Measurements from ENCODE around the gene TRH. TPM values are rescaled to one million over a fixed set of nuclear protein-coding genes. Genes with fewer than 3 reads are reported as not detected.

Gene TRH
- total RNA-seq, 1 experiment from 2014 or later = 0.22 TPM

DNA sequence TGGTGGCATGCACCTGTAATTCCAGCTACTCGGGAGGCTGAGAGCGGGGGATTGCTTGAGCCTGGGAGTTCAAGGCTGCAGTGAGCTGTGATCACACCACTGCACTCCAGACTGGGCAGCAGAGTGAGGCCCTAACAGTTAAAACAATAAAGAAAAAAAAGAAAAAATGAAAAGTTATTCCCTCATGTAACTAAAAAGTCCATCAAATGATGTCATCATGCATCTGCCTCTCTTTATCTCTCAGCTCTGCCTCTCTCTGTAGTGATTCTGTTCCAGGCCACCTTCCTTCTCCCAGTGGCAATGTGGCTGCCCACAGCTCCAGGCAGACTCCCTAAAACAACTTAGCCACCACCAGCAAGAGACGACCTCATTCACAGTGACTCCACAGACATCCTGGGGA, 31.5 kb upstream of the TRH start (continued):
- TF ChIP-seq GABPB1 (CRISPR knock-in tag; IDR thresholded peaks at IDR 0.05) = no peak
- TF ChIP-seq FOXJ3 (CRISPR knock-in tag; IDR thresholded peaks at IDR 0.05; ENCODE audit: borderline replicate concordance) = no peak
- no peak for TF ChIP-seq ZNF423 (CRISPR knock-in tag; IDR thresholded peaks at IDR 0.05)
- no peak for TF ChIP-seq ZNF317 (CRISPR knock-in tag; IDR thresholded peaks at IDR 0.05; ENCODE audit: borderline replicate concordance, low read depth)
- no peak for TF ChIP-seq PRRX2 (CRISPR knock-in tag; IDR thresholded peaks at IDR 0.05)
- TF ChIP-seq, protein P1, sequence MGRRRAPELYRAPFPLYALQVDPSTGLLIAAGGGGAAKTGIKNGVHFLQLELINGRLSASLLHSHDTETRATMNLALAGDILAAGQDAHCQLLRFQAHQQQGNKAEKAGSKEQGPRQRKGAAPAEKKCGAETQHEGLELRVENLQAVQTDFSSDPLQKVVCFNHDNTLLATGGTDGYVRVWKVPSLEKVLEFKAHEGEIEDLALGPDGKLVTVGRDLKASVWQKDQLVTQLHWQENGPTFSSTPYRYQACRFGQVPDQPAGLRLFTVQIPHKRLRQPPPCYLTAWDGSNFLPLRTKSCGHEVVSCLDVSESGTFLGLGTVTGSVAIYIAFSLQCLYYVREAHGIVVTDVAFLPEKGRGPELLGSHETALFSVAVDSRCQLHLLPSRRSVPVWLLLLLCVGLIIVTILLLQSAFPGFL (CRISPR knock-in tag; IDR thresholded peaks at IDR 0.05; ENCODE audit: borderline replicate concordance) = no peak

DNA sequence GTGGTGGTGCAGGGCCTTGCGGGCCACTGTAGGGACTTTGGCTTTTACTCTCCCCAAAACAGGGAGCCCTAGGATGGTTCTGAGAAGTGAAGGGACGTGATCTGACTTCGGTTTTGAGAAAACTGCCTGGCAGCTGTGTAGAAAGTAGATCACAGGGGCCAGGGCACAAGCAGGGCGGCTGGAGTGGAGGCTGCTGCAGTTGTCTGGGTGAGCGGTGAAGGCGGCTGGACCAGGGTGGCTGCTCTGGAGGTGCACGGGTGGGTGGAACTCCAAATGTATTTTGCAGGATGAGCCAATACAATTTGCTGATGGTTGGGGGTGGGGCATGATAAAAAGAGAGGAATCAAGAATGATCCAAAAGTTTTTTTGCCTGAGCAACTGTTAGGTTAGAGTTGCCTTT, 29.8 kb upstream of the TRH start:
- ChIA-PET POLR2A (no interaction called here), CTCF (interaction anchor here (3.8 to 3.9 kb wide), 4 partner anchors 29 to 317 kb away, joined by 32 to 134 read pairs (median 60); partner anchors contain the start of gene TRH)
- Mint-ChIP-seq H3K27me3 (ENCODE audit: low read depth) (peaks cover 13% of the 10 kb centered on the region), H3K9me3 (peaks cover 10% of the 10 kb centered on the region), H3K4me1 (peaks cover 2% of the 10 kb centered on the region; the same call in 1 of the 2 replicates), H3K36me3 (no peaks in the 10 kb centered on the region), H3K4me3 (no peak overlapping the region), H3K27ac (no peak overlapping the region)
- DNase-seq (ENCODE audit: low spot score) = no peak
- no peak for ATAC-seq
- TF ChIP-seq, protein P2, sequence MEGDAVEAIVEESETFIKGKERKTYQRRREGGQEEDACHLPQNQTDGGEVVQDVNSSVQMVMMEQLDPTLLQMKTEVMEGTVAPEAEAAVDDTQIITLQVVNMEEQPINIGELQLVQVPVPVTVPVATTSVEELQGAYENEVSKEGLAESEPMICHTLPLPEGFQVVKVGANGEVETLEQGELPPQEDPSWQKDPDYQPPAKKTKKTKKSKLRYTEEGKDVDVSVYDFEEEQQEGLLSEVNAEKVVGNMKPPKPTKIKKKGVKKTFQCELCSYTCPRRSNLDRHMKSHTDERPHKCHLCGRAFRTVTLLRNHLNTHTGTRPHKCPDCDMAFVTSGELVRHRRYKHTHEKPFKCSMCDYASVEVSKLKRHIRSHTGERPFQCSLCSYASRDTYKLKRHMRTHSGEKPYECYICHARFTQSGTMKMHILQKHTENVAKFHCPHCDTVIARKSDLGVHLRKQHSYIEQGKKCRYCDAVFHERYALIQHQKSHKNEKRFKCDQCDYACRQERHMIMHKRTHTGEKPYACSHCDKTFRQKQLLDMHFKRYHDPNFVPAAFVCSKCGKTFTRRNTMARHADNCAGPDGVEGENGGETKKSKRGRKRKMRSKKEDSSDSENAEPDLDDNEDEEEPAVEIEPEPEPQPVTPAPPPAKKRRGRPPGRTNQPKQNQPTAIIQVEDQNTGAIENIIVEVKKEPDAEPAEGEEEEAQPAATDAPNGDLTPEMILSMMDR (IDR thresholded peaks at IDR 0.05) = no peak
- TF ChIP-seq ZBTB21 (CRISPR knock-in tag; IDR thresholded peaks at IDR 0.05; ENCODE audit: borderline replicate concordance) (no peak), ZNF121 (CRISPR knock-in tag; IDR thresholded peaks at IDR 0.05) (no peak), GTF2I (CRISPR knock-in tag; conservative IDR thresholded peaks at IDR 0.05) (no peak), NFATC4 (CRISPR knock-in tag; IDR thresholded peaks at IDR 0.05) (no peak), ESRRA (CRISPR knock-in tag; IDR thresholded peaks at IDR 0.05; ENCODE audit: borderline replicate concordance) (no peak), FOXK1 (CRISPR knock-in tag; IDR thresholded peaks at IDR 0.05) (no peak), TEAD4 (CRISPR knock-in tag; IDR thresholded peaks at IDR 0.05) (no peak), FOXP1 (CRISPR knock-in tag; IDR thresholded peaks at IDR 0.05; ENCODE audit: borderline replicate concordance) (no peak), SOX15 (CRISPR knock-in tag; IDR thresholded peaks at IDR 0.05) (no peak)
- TF ChIP-seq, protein P3, sequence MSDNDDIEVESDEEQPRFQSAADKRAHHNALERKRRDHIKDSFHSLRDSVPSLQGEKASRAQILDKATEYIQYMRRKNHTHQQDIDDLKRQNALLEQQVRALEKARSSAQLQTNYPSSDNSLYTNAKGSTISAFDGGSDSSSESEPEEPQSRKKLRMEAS (CRISPR knock-in tag; IDR thresholded peaks at IDR 0.05) = no peak
- TF ChIP-seq, protein P4, sequence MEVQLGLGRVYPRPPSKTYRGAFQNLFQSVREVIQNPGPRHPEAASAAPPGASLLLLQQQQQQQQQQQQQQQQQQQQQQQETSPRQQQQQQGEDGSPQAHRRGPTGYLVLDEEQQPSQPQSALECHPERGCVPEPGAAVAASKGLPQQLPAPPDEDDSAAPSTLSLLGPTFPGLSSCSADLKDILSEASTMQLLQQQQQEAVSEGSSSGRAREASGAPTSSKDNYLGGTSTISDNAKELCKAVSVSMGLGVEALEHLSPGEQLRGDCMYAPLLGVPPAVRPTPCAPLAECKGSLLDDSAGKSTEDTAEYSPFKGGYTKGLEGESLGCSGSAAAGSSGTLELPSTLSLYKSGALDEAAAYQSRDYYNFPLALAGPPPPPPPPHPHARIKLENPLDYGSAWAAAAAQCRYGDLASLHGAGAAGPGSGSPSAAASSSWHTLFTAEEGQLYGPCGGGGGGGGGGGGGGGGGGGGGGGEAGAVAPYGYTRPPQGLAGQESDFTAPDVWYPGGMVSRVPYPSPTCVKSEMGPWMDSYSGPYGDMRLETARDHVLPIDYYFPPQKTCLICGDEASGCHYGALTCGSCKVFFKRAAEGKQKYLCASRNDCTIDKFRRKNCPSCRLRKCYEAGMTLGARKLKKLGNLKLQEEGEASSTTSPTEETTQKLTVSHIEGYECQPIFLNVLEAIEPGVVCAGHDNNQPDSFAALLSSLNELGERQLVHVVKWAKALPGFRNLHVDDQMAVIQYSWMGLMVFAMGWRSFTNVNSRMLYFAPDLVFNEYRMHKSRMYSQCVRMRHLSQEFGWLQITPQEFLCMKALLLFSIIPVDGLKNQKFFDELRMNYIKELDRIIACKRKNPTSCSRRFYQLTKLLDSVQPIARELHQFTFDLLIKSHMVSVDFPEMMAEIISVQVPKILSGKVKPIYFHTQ (CRISPR knock-in tag; IDR thresholded peaks at IDR 0.05) = no peak
- TF ChIP-seq, protein P5, sequence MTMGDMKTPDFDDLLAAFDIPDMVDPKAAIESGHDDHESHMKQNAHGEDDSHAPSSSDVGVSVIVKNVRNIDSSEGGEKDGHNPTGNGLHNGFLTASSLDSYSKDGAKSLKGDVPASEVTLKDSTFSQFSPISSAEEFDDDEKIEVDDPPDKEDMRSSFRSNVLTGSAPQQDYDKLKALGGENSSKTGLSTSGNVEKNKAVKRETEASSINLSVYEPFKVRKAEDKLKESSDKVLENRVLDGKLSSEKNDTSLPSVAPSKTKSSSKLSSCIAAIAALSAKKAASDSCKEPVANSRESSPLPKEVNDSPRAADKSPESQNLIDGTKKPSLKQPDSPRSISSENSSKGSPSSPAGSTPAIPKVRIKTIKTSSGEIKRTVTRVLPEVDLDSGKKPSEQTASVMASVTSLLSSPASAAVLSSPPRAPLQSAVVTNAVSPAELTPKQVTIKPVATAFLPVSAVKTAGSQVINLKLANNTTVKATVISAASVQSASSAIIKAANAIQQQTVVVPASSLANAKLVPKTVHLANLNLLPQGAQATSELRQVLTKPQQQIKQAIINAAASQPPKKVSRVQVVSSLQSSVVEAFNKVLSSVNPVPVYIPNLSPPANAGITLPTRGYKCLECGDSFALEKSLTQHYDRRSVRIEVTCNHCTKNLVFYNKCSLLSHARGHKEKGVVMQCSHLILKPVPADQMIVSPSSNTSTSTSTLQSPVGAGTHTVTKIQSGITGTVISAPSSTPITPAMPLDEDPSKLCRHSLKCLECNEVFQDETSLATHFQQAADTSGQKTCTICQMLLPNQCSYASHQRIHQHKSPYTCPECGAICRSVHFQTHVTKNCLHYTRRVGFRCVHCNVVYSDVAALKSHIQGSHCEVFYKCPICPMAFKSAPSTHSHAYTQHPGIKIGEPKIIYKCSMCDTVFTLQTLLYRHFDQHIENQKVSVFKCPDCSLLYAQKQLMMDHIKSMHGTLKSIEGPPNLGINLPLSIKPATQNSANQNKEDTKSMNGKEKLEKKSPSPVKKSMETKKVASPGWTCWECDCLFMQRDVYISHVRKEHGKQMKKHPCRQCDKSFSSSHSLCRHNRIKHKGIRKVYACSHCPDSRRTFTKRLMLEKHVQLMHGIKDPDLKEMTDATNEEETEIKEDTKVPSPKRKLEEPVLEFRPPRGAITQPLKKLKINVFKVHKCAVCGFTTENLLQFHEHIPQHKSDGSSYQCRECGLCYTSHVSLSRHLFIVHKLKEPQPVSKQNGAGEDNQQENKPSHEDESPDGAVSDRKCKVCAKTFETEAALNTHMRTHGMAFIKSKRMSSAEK (CRISPR knock-in tag; IDR thresholded peaks at IDR 0.05; ENCODE audit: borderline replicate concordance) = no peak
- TF ChIP-seq, protein P6, sequence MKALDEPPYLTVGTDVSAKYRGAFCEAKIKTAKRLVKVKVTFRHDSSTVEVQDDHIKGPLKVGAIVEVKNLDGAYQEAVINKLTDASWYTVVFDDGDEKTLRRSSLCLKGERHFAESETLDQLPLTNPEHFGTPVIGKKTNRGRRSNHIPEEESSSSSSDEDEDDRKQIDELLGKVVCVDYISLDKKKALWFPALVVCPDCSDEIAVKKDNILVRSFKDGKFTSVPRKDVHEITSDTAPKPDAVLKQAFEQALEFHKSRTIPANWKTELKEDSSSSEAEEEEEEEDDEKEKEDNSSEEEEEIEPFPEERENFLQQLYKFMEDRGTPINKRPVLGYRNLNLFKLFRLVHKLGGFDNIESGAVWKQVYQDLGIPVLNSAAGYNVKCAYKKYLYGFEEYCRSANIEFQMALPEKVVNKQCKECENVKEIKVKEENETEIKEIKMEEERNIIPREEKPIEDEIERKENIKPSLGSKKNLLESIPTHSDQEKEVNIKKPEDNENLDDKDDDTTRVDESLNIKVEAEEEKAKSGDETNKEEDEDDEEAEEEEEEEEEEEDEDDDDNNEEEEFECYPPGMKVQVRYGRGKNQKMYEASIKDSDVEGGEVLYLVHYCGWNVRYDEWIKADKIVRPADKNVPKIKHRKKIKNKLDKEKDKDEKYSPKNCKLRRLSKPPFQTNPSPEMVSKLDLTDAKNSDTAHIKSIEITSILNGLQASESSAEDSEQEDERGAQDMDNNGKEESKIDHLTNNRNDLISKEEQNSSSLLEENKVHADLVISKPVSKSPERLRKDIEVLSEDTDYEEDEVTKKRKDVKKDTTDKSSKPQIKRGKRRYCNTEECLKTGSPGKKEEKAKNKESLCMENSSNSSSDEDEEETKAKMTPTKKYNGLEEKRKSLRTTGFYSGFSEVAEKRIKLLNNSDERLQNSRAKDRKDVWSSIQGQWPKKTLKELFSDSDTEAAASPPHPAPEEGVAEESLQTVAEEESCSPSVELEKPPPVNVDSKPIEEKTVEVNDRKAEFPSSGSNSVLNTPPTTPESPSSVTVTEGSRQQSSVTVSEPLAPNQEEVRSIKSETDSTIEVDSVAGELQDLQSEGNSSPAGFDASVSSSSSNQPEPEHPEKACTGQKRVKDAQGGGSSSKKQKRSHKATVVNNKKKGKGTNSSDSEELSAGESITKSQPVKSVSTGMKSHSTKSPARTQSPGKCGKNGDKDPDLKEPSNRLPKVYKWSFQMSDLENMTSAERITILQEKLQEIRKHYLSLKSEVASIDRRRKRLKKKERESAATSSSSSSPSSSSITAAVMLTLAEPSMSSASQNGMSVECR (CRISPR knock-in tag; IDR thresholded peaks at IDR 0.05; ENCODE audit: borderline replicate concordance) = no peak
- TF ChIP-seq, protein P7, sequence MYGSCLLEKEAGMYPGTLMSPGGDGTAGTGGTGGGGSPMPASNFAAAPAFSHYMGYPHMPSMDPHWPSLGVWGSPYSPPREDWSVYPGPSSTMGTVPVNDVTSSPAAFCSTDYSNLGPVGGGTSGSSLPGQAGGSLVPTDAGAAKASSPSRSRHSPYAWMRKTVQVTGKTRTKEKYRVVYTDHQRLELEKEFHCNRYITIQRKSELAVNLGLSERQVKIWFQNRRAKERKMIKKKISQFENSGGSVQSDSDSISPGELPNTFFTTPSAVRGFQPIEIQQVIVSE (CRISPR knock-in tag; IDR thresholded peaks at IDR 0.05; ENCODE audit: borderline replicate concordance) = no peak
